Hypothalamus (tissue), 51 donors: ENCODE data around the gene HAUS2.
"Not testable (repeated sequence)": the region's sequence is repeated elsewhere in the genome, so short reads cannot be mapped to it uniquely, and the experiment has no call there.

Source experiments
- DNase-seq, 51 donors: peaks; one replicate each; lab custom pipeline; 2025; lab: John Stamatoyannopoulos, UW

The HAUS2 gene

DNA sequence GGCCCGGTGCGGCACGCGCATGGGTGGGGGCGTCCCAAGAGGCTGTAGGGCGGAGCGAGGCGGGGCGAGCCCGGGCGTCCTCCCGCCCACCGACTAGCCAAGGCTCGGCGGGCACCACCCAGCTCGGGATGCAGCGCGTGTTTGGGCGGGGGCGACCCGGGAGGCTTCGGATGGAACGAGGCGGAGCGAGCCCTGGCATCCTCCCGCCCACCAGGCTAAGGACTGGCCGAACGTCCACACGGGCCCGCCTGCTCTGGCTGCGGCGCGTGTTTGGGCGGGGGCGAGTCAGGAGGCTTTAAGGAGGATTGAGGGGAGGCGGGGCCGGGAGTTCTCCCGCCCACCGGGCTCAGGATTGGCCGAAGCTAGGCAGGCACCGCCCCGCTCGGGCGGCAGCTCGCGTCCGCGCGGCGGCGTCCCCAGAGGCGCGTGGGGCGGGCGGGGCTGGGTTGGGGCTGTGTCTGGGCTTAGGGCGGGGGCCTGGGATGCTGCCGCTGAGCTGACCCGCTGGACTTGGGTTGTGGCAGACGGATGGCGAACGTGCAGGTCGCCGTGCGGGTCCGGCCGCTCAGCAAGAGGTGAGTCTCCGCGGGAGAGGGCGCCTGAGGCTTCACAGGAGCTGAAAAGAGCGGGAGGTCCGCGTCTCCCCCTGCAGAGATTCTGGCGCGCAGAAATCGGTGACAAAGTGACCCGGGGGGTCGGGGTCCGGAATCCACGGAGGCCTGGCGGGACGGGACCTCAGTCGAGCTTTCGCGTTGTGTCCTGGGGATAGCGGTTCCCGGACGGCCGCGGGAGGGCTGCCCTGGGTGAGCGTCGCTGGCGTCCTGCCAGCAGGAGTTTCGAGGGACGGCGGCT, 26.8 kb downstream of the HAUS2 start, which contains the start of gene STARD9:
TSS of gene STARD9 (plus strand) at position 419 of the 852 bp plus-strand sequence. CDS start at position 529, 110 bp downstream.
- DNase-seq = peak; percentile 50 to 100 (median 97)

DNA sequence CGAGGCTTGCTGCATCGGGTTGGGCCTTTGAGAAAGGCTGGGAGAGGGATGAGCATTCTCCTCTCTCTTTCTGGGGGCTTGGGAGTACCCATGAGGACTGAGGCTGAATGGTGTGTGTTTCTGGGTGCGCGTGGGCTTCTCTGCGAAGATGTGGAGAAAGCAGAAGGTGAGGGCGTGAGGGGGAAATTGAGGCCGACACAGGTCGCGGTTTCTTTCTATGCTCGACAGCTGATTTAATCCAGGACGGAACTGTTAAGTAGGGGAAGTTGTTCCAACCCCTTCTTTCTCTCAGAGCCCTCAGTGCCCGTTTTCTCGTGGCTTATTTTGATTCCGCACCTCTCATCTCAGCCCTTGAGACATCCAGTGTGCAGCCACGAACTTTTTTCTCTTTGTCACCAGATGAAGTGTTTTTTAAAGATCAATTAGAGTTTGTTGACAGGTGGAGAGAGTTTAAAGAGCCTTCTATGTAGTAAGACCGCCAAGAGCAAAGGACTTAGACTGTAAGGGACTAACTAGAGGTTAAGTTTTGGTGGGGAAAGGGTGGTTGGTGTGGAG, 27.5 kb downstream of the HAUS2 start:
- no peak for DNase-seq

DNA sequence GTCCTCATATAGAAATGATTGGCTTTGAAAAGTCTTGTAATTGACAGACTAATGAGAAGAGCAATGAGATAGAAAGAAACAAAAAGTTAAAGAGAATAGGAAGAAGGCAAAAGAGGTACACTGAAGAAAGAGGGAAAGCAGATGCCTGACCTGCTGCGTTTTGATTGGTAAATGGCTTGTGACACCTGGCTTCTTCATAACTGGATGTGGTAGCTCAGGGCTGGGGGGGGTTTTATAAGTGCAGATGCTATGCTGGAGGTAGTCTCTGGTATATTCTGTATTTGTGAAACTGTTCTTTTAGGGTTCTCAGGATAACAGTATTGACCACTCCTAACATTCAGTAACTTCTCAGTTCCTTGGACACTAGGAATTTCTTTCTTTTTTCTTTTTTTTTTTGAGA, 28.1 kb downstream of the HAUS2 start:
- no peak for DNase-seq

DNA sequence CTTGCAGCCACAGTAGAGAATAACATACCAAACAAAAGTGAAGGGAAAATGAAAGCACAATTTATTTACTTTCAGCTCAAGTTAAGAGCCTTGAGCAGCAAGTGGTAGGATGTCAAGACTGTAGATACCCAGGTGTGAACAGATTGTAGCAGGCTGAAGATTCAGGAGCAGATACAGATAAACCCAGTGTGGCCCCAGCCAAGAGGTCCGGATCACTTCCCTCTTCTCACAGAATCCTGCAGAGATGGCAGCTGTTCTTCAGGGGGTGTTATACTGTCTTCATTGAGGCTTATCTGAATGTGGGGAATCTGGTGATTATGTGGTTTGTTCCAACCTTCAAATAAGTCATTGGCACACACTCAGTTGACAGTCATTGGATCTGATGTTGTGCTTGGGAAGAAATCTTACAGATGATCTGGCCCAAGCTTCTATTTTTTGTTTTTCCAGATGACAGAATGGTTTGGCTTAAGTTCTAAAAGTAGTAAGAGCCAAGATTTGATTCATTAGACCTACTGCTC, 28.9 kb downstream of the HAUS2 start:
- DNase-seq = no peak

DNA sequence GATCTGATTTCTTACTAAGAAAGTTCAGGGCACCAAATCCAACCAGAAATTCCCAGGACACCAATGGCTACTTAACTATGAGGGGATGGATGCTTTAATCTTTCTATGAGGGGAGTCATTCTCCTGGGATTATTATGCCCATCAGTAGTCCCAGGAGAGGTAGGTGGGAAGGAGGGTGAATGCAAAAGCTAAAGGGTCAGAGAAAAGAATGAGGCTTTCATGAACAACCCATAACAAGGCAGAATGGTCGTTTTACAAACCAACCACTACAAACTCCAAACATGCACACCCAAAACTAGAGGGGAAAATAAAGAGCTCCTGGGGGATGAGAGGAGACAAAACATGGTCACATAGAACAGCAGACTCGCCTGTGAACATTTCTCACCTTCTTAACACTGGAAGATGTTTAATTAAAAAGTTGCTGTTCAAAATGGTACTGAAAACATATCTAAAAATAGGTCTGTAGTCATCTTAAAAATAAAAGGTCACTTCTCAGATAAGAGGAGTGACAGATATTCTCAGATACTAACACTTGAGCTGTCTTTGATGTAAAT, 30.4 kb downstream of the HAUS2 start:
- no peak for DNase-seq

DNA sequence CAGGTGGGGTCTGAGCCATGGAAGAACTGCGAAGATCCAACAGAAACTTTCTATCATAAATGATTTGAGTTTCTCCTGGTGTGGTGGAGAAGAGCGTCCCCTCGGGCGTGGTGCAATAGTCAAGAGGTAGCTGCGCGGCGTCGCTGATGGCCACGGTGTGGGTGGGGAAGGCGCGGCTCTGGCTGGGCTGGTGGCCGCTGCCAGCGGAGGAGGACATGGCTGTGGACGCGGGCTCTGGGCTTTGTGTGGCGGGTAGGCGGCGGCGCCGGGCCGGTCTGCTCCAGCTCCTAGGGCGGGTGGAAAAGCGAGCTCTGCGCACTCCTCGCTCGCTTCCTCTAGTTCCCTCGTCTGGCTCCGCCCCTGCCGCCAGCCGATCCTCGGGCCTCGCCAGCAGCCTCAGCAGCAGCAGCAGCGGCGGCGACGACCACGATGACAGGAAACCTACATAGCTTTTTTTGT, 32.7 kb downstream of the HAUS2 start:
- peak in 50 of 51 donors; percentile 23 to 89 (median 73) for DNase-seq

DNA sequence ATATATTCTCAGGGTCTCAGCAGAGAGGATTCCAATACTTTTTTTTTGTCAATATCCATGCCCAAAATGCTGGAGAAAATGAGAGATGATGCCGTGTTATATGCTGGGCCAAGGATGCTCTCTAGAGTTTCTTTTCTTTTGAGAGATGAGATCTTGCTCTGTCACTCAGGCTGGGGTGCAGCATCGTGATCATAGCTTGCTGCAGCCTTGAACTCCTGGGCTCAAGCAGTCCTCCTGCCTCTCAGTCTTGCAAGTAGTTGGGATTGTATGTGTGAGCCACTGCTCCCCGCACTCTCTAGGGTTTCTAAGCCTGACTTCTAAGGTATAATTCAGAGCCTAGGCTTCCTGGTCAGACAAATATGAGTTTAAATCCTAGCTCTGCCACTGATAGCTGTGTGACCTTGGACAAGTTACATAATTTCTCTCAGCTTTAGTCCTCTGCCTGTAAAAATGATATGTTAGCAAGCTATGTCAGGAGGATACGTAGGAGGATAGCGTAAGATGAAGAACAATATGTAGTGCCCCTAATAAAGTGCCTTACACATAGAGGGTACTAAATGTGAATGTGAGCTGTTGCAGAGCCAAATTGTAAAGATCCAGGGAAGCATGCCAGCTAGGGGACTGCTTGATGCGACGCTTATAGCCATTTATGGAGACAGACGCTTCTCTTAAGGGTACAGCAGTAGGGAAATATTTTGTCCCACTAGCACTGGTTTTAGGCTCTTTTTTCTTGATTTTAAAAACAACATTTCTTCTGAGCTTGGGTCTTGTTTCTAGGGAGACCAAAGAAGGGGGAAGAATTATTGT, 34.1 kb downstream of the HAUS2 start:
- DNase-seq = peak in 2 of 51 donors; percentile 14 to 34

DNA sequence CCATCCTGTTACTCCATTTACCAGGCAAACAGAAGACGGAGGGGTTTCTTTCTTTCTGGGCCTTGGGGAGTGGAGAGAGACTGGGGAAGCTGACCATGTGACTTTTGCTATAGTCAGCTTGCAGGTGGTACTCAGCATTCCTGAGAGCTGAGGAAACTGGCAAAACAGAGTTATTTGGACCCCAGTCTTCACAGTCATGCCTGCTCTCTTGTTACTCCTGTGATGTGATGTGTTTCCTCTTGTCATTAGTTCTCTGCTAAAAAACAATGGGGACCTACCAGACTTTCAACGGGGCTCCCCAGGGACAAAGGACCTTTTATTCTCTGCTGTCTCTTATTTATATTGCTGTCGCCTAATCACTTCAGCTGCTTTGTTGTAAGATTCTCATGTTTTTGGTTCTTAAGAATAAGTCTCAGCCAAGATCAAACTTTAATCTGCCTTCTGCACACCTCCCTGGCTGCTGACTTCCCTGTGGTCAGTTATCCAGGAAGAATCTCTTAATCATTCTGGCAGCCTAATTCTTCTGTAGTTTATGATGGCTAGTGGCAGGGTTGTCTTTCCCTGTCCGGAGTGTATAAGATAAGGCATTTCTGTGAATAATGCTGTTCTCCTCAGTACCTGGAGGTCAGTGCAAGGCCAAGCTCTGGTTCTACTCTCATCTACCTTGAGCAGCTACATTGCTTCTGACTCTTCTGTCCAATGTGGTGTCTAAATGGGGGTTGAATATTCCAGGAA, 35.6 kb downstream of the HAUS2 start:
- DNase-seq = peak in 12 of 51 donors; percentile 5 to 59 (median 18)

DNA sequence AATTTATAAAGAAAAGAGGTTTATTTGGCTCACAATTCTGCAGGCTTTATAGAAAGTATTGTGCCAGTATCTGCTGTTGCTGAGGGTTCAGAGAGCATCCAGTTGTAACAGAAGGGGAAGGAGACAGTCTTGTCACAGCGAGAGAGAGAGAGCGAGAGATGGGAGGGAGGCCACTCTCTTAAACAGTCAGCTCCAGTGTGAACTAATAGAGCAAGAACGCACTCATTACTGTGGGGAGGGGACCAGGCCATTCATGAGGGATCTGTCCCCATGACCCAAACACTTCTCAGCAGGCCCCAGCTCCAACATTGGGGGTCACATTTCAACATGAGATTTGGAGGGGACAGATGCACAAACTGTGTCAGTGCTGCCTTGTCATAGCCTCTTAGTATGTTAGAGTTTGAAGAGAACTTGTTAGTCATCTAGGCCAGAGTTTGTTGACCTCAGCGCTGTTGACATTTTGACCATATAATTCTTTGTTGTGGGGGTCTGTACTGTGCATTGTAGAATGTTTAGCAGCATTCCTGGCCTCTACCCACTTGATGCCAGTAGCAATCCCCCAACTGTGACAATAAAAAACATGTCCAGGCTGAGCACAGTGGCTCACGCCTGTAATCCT, 42.1 kb downstream of the HAUS2 start:
- DNase-seq = no peak

DNA sequence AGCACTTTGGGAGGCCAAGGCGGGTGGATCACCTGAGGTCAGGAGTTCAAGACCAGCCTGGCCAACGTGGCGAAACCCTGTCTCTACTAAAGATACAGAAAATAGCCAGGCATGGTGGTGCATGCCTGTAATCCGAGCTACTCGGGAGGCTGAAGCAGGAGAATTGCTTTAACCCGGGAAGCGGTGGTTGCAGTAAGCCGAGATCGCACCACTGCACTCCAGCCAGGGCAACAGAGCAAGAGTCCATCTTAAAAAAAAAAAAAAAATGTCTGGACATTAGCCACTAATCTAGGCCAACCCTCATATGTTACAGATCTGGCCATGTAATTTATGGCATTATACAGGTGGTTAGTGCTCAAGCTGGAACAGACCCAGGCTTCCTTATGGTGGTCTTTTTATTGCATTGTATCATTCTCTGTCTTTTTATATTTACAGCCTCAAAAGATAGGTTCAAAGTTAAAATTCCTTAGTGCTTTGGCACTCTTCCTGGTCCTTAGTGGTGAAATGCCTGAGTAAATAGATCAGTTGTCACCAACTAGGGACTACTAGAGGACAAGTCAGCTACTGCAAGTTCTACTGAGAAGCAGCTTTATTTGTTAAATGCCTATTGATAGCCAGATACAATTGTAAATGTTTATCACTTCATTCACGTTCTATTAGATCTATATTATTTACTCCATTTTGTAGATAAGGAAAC, 42.7 kb downstream of the HAUS2 start:
- DNase-seq = peak in 1 of 51 donors; percentile 10

DNA sequence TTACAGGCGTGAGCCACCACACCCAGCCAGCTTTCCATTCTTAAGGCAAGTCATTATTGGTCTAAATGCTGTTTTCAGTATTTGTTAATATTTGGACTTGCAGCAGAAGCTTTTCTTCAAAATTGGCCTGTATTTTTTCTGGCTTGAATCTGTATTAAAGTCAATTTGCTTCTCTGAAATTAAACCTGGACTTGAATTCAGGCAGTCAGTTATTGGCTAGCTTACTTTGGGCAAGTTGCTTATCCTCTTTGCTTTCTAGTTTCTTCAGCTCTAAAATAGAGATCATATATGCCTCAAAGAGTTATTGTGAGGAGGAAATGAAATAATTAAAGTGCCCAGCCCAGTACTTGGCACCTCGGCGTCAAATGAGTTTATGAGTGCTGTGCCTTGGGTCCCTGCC, 44.1 kb downstream of the HAUS2 start:
- no peak for DNase-seq

DNA sequence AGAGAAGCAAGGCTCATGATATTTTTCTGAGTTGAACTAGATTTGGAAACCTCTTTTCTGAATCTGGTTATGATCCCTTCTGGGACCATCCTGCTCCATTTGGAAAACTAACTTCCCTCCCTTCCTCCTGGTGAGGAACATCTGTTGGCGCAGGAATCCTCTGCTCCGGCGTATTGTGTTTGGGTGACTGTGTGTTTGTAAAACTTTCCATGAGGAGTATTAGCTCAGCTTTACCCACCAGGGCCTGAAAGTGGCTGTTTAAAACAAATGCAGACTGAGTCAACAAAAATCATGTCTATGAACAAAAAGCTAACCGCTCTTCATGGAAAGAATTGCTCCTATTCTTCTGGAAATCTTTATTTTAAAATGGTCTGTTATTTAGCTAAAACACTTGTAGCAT, 44.5 kb downstream of the HAUS2 start:
- no peak for DNase-seq

DNA sequence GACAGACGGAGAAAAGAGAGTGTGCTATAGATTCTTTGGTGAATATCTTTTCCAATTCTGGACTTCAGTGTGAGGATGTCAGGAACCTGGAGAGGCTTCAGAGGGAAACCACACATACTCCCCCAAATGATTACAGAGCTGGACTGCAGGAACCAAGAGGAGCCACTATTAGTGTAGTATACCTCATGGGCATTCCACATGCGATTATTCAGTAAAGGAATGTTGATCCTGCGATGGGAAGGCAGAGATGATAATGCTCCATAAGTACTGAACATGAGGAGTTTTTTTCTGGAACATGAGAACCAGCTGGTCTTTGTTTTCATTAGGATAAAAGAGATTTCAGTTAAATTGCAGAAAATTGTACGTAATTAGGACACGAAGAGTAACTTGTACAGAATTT, 45.5 kb downstream of the HAUS2 start:
- DNase-seq = no peak

DNA sequence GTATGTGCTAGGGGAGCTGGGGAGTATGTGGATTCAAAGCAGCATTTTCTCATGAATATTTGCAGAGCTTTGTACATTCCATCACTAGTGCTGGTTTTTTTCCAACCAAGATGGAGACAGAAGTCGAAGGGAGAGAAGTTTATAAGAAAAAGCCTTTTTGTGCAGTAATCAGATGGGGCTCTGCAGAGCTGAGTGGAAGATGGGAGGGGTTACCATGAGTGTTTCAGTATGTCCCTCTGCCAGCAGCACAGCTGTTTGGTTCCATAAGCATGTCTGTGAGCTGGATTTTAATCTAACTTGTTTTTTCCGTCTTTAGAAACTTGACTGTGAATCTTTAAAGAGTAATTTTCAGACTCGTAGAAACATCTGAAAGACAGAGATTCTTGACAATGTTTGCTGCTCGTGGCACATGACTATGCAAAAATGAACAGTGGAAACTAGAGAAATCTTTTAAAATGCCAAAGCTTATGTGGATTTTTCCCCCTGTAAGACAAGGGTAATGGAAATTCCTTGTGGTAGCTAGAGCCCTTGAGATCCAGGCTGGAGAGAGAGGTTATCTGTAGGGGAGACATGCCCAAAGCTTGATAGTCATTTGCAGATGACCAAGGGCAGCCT, 47.1 kb downstream of the HAUS2 start:
- peak in 2 of 51 donors; percentile 3 to 15 for DNase-seq

DNA sequence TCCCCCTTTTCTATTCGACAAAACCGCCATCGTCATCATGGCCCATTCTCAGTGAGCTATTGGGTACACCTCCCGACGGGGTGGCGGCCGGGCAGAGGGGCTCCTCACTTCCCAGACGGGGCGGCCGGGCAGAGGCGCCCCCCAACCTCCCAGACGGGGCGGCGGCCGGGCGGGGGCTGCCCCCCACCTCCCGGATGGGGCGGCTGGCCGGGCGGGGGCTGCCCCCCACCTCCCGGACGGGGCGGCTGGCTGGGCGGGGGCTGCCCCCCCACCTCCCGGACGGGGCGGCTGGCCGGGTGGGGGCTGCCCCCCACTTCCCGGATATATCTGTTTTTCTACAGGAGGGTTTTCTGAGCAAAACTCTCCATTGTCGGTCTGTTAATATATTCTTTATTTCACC, 52.7 kb downstream of the HAUS2 start:
- not testable (repeated sequence) for DNase-seq

DNA sequence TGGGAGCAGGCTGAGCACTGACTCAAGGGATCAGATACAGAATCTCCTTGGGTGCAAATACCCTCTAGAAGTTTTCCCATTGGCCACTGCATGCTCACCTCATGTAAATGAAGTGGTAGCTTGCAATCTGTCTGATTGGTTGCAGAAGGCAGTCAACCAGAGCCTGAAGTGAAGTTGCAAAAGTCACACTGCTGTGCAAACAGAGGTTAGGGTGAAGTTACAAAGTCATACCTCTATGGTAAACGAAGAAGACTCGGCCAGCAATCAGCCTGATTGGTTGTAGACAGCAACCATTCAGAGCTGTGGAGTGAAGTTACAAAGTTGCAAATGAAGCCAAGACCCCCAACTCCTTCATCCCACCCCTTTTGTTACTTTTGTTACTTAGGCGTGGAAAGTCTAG, 53.9 kb downstream of the HAUS2 start:
- no peak for DNase-seq

DNA sequence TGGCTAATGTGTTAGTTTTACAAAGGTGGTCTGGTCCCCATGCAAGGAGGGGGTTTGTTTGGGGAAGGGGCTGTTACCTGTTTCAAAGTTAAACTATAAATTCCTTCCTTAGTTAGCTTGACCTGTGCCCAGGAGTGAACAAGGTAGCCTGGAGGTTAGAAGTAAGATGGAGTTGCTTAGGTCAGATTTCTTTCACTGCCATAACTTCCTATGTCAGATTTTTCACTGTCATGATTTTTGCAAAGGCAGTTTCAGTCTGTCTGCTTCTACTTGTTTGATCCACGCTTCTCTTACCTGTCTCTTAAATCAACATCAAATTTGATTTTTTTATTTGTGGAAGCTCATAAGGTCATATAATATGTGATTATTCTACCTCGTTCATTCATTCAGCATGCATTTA, 55.3 kb downstream of the HAUS2 start:
- DNase-seq = no peak
